Body of pancreas (tissue), 4 donors: ENCODE data around the gene TMEM151B.

Experiments
- POLR2A ChIP-seq, 3 donors: fragments of 450-650 bp; IDR thresholded peaks; one replicate each; pipeline ENCODE4 v1.6.1; 2016; ENCODE audit warnings: antibody characterized with exemption in 3 of 3, mild to moderate bottlenecking in 2 of 3
- TF ChIP-seq, protein P1 (sequence below), 7 experiments: fragments of 450-650 bp in 4 of 7; fragments of 200-600 bp in 3 of 7; sonication (generic) in 3 of 7; IDR thresholded peaks; one replicate each; pipeline ENCODE4 v1.5.1; 2016 to 2019; ENCODE audit warnings: antibody characterized with exemption in 7 of 7

DNA sequence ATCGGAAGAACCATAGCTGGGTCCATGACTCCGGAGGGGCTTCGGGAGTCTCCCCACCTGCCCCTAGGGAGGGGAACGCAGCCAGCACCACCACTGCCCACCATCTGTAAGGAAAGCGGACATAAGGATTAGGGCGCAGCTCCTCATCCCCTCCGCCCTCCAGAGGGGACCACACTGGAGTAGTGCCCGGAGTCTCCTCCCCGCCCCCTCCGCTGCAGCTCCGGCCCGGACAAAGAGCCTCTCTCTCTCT, 13.6 kb upstream of the TMEM151B start:
- TF ChIP-seq, protein P1, sequence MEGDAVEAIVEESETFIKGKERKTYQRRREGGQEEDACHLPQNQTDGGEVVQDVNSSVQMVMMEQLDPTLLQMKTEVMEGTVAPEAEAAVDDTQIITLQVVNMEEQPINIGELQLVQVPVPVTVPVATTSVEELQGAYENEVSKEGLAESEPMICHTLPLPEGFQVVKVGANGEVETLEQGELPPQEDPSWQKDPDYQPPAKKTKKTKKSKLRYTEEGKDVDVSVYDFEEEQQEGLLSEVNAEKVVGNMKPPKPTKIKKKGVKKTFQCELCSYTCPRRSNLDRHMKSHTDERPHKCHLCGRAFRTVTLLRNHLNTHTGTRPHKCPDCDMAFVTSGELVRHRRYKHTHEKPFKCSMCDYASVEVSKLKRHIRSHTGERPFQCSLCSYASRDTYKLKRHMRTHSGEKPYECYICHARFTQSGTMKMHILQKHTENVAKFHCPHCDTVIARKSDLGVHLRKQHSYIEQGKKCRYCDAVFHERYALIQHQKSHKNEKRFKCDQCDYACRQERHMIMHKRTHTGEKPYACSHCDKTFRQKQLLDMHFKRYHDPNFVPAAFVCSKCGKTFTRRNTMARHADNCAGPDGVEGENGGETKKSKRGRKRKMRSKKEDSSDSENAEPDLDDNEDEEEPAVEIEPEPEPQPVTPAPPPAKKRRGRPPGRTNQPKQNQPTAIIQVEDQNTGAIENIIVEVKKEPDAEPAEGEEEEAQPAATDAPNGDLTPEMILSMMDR (IDR thresholded peaks at IDR 0.05) = no peak
- no peak for TF ChIP-seq POLR2A (IDR thresholded peaks at IDR 0.05)
